ENCODE data around the gene CCSER2.

The CCSER2 gene

GRCh38 chr10:84354623-84355022 lies 26.2 kb downstream of the CCSER2 start:
- no peak for DNase-seq (ENCODE audit: low read depth)
- TF ChIP-seq, protein P1, sequence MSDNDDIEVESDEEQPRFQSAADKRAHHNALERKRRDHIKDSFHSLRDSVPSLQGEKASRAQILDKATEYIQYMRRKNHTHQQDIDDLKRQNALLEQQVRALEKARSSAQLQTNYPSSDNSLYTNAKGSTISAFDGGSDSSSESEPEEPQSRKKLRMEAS (IDR thresholded peaks at IDR 0.05; ENCODE audit: low read depth, low read length): no peak
- TF ChIP-seq POLR2A (IDR thresholded peaks at IDR 0.05; ENCODE audit: extremely low read depth, insufficient read length): no peak
- TF ChIP-seq MYC (IDR thresholded peaks at IDR 0.05; ENCODE audit: low read depth, low read length): no peak
- TF ChIP-seq, protein P2, sequence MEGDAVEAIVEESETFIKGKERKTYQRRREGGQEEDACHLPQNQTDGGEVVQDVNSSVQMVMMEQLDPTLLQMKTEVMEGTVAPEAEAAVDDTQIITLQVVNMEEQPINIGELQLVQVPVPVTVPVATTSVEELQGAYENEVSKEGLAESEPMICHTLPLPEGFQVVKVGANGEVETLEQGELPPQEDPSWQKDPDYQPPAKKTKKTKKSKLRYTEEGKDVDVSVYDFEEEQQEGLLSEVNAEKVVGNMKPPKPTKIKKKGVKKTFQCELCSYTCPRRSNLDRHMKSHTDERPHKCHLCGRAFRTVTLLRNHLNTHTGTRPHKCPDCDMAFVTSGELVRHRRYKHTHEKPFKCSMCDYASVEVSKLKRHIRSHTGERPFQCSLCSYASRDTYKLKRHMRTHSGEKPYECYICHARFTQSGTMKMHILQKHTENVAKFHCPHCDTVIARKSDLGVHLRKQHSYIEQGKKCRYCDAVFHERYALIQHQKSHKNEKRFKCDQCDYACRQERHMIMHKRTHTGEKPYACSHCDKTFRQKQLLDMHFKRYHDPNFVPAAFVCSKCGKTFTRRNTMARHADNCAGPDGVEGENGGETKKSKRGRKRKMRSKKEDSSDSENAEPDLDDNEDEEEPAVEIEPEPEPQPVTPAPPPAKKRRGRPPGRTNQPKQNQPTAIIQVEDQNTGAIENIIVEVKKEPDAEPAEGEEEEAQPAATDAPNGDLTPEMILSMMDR (IDR thresholded peaks at IDR 0.05; ENCODE audit: low read depth, low read length): no peak
- H3K4me3 ChIP-seq (ENCODE audit: low read depth, low read length): no peak overlapping the region

- TF ChIP-seq, protein P2 (IDR thresholded peaks at IDR 0.05; ENCODE audit: low read depth, low read length): no peak
- TF ChIP-seq, protein P1 (IDR thresholded peaks at IDR 0.05; ENCODE audit: low read depth, low read length): no peak
- no peak for TF ChIP-seq MYC (IDR thresholded peaks at IDR 0.05; ENCODE audit: low read depth, low read length)
- TF ChIP-seq POLR2A (IDR thresholded peaks at IDR 0.05; ENCODE audit: extremely low read depth, insufficient read length): no peak
- H3K4me3 ChIP-seq (ENCODE audit: low read depth, low read length): no peak overlapping the region
- no peak for DNase-seq (ENCODE audit: low read depth)
These were observed 26.7 kb downstream of the CCSER2 start for GRCh38 chr10:84355106-84355505.

DNA sequence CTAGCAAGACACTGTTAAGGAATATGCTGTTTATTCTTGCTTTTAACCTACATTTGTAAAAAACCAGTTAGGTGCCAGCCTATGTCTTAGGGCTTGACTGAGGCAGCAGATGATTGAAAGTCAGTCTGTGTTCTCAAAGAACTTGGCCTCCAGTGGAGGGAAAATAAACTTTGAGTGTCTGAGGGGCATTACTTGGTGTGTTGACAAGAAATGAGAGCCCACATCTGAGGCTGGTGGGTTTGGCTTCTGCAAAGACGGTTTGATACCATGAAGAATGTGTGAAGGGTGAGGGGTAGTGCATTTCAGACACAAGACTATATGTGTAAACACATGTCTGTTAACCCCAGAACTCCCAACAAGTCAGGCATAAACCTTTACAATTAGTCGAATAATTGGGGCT lies 28.5 kb downstream of the CCSER2 start:
- TF ChIP-seq, protein P2 (IDR thresholded peaks at IDR 0.05; ENCODE audit: low read depth, low read length): no peak
- TF ChIP-seq POLR2A (IDR thresholded peaks at IDR 0.05; ENCODE audit: extremely low read depth, insufficient read length): no peak
- TF ChIP-seq, protein P1 (IDR thresholded peaks at IDR 0.05; ENCODE audit: low read depth, low read length): no peak
- TF ChIP-seq MYC (IDR thresholded peaks at IDR 0.05; ENCODE audit: low read depth, low read length): no peak
- DNase-seq (ENCODE audit: low read depth): no peak
- no peak overlapping the region for H3K4me3 ChIP-seq (ENCODE audit: low read depth, low read length)

DNA sequence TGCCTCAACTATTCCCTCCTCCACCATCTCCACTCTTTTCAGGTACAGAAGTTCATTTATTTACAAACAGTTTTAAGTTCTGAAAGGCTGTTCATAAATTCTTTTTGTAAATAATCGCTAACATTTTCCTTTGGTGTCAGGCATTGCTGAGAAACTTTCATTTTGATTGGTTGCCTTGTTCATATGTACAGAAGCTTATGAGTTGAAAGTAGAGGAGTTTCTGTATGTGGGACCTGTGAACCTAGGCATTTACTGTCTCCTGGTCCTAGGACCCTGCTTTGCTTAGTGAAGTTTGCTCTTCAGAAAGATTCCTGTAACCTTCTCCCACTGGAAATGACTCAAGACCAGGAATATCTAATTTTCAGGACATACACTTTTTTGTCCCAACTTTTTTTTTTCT lies 30.4 kb downstream of the CCSER2 start:
- no peak for DNase-seq (ENCODE audit: low read depth)
- H3K4me3 ChIP-seq (ENCODE audit: low read depth, low read length): no peak overlapping the region
- TF ChIP-seq, protein P1 (IDR thresholded peaks at IDR 0.05; ENCODE audit: low read depth, low read length): no peak
- TF ChIP-seq, protein P2 (IDR thresholded peaks at IDR 0.05; ENCODE audit: low read depth, low read length): no peak
- TF ChIP-seq POLR2A (IDR thresholded peaks at IDR 0.05; ENCODE audit: extremely low read depth, insufficient read length) (no peak), MYC (IDR thresholded peaks at IDR 0.05; ENCODE audit: low read depth, low read length) (no peak)

DNA sequence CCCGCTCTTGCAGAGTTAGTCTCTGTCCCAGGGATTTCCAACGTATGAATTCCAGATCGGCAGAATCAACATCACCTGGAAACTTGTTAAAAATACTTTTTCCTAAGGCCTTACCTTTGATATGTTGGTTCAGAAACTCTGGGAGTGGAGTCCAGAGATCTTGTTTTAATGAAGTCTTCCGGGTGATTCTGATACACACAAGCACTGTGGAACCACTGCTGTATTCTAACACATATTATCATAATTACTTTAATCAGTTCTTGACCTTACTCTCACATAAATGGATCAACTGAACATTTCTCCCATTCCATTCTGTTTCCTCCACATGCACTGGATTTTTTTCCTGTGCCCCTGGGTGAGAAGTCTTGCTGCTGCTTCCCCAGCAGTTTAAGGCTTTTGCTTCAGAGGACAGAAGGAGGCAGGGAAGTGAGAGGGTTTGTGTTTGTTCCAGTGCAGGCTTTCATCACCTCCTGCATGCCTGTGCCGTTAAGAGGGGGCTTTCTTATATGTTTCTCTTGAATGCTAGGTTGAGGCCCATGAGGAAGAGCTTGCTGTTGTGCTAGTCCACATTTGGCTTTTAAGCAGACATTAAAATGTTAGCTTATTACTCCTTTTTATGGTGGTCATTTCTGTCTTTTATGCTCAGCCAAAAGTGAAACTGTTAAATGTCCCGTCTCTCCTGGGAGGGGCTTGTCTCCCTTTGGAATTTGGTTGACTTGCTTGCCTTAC lies 32.4 kb downstream of the CCSER2 start:
- peak; percentile 6 for DNase-seq (ENCODE audit: low read depth)
- TF ChIP-seq POLR2A (IDR thresholded peaks at IDR 0.05; ENCODE audit: extremely low read depth, insufficient read length): no peak
- TF ChIP-seq, protein P2 (IDR thresholded peaks at IDR 0.05; ENCODE audit: low read depth, low read length): no peak
- no peak for TF ChIP-seq MYC (IDR thresholded peaks at IDR 0.05; ENCODE audit: low read depth, low read length)
- TF ChIP-seq, protein P1 (IDR thresholded peaks at IDR 0.05; ENCODE audit: low read depth, low read length): no peak
- no peak overlapping the region for H3K4me3 ChIP-seq (ENCODE audit: low read depth, low read length)

All from NB4 (cell line).